Sigmoid colon (tissue), 4 donors: ENCODE results near the gene RAPGEF3.

ENCODE experiments used
- EP300 ChIP-seq, 4 donors: sonication (generic); formaldehyde crosslinking; IDR thresholded peaks; one replicate each; pipeline ENCODE4 v1.6.1; 2017; ENCODE audit warnings: antibody characterized with exemption in 4 of 4
- POLR2A ChIP-seq, 2 donors: fragments of 450-650 bp; IDR thresholded peaks; one replicate each; pipeline ENCODE4 v1.6.1; 2016; ENCODE audit warnings: antibody characterized with exemption in 2 of 2, mild to moderate bottlenecking in 2 of 2, moderate library complexity in 2 of 2

DNA sequence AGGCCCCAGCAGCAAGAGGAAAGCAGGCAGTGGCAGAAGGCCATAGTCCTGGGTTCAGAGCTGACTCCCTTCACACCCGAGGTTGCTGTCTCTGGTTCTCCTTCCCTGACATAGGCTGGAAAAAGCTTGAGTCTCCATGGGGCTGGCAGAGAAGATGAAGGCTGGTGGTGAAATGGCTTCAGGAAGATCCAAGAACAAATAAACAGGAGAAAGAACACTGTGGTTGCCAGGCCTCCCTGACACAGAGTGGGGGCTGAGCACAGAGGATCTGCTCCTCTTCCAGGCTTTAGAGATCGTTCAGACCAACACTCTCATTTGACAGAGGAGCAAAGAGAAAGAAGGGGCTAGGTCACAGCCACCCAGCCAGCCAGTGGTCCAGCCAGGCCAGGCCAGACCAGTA is 46.7 kb upstream of the RAPGEF3 start:
- TF ChIP-seq POLR2A (IDR thresholded peaks at IDR 0.05) (no peak), EP300 (IDR thresholded peaks at IDR 0.05) (no peak)
